SU-DHL-6 (cell line): ENCODE results near the gene PIGZ.

Experiments used
- H2AFZ ChIP-seq: fragments of 200-600 bp; sonication (generic); 2 replicates; pipeline ENCODE4 v1.6.1; 2014; ENCODE audit warnings: low read depth, mild to moderate bottlenecking, moderate library complexity, mixed read lengths, antibody characterized with exemption, low read length; ENCODE audit not compliant: severe bottlenecking
- H3F3A ChIP-seq: fragments of 200-600 bp; shearing (Covaris generic); 2 replicates; pipeline ENCODE4 v1.6.0; 2016; ENCODE audit warnings: antibody characterized with exemption, mild to moderate bottlenecking; ENCODE audit not compliant: insufficient read depth
- H3K27ac ChIP-seq: fragments of 200-600 bp; sonication (generic); 2 replicates; pipeline ENCODE4 v1.5.1; 2016; ENCODE audit warnings: low read depth, mild to moderate bottlenecking, low read length, moderate library complexity, mixed read lengths
- H3K27me3 ChIP-seq: fragments of 200-600 bp; sonication (generic), shearing (Covaris generic); 2 replicates; pipeline ENCODE4 v1.6.0; 2014; ENCODE audit warnings: mild to moderate bottlenecking, low read length
- H3K36me3 ChIP-seq: fragments of 200-600 bp; sonication (generic); 2 replicates; pipeline ENCODE4 v1.6.1; 2014; ENCODE audit warnings: mild to moderate bottlenecking, low read length, mixed read lengths
- H3K4me2 ChIP-seq: fragments of 300-600, 200-600 bp; shearing (Covaris generic), sonication (generic); 2 replicates; pipeline ENCODE4 v1.6.0; 2014; ENCODE audit warnings: low read length, low read depth, mild to moderate bottlenecking; ENCODE audit not compliant: poor library complexity, severe bottlenecking
- H3K4me3 ChIP-seq: fragments of 200-600 bp; sonication (generic); 2 replicates; pipeline ENCODE4 v1.5.1; 2014; ENCODE audit warnings: antibody characterized with exemption, low read length, mild to moderate bottlenecking, mixed read lengths; ENCODE audit not compliant: insufficient read depth, poor library complexity, severe bottlenecking
- H3K79me2 ChIP-seq: fragments of 200-600 bp; sonication (generic); 2 replicates; pipeline ENCODE4 v1.6.1; 2014; ENCODE audit warnings: mild to moderate bottlenecking, low read length, moderate library complexity; ENCODE audit not compliant: insufficient read depth
- H3K9ac ChIP-seq: fragments of 200-600 bp; sonication (generic); 2 replicates; pipeline ENCODE4 v1.7.0; 2014; ENCODE audit warnings: mild to moderate bottlenecking, low read length
- H3K9me2 ChIP-seq: fragments of 200-600 bp; sonication (generic); replicated peaks from 2 replicates; pipeline ENCODE4 v1.6.1; 2014; ENCODE audit warnings: low read length; ENCODE audit not compliant: insufficient read depth
- H3K9me3 ChIP-seq: fragments of 200-600 bp; sonication (generic); 2 replicates; pipeline ENCODE4 v1.6.1; 2014; ENCODE audit warnings: low read length, mixed read lengths; ENCODE audit not compliant: insufficient read depth
- H4K20me1 ChIP-seq: fragments of 200-600 bp; sonication (generic); 2 replicates; pipeline ENCODE4 v1.6.1; 2014; ENCODE audit warnings: low read depth, mild to moderate bottlenecking, antibody characterized with exemption, low read length, moderate library complexity, mixed read lengths
- EZH2phosphoT487 ChIP-seq: fragments of 200-600 bp; sonication (generic), shearing (Covaris generic); conservative IDR thresholded peaks from 2 replicates; pipeline ENCODE4 v1.6.1; 2018; ENCODE audit warnings: mild to moderate bottlenecking, antibody characterized with exemption, low read length, moderate library complexity, mixed read lengths
- TF ChIP-seq, protein P1 (sequence below): fragments of 200-600 bp; sonication (generic); IDR thresholded peaks from one replicate; pipeline ENCODE4 v1.5.1; 2017; ENCODE audit warnings: antibody characterized with exemption, mild to moderate bottlenecking, low read length, moderate library complexity; ENCODE audit not compliant: insufficient read depth, poor library complexity, severe bottlenecking

Gene PIGZ

DNA sequence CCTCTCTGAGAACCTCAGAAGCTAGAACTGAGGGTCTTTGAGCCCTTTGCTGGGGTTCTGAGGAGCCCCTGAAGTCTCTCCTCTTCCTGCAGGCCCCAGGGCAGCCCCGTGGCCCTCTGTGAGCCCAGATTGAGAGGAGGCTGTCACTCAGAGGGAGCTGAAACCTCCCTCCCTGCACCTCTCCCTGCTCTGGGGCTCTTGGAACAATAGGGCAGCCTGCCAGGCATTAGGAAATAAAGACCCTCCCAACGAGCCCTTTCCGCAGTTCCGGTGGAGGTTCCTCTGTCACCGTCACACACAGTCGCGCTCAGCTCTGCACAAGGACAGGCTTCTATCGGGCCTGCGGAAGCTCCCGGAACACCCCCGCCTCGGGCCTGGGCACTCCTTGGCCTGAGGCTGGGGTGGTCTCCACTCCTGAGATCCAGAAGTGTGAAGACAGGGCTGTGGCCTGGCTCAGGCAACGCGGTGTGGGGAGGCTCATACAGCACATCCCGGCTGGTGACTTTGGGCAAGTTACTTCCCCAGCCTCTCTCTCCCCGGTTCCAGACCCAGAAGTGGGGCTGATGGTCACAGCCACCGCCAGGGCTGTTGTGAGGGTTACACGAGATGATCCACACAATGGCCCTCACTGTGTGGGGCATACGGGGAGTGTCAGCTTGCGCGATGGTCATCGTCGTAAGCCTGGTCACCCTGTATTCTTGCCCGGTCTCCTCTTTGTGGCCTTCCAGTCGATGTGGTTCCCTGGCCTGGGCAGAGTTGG, 43.3 kb upstream of the PIGZ start:
- H2AFZ ChIP-seq: no peak overlapping the region
- H3K9ac ChIP-seq: no peak overlapping the region
- H3K4me2 ChIP-seq: no peak overlapping the region

DNA sequence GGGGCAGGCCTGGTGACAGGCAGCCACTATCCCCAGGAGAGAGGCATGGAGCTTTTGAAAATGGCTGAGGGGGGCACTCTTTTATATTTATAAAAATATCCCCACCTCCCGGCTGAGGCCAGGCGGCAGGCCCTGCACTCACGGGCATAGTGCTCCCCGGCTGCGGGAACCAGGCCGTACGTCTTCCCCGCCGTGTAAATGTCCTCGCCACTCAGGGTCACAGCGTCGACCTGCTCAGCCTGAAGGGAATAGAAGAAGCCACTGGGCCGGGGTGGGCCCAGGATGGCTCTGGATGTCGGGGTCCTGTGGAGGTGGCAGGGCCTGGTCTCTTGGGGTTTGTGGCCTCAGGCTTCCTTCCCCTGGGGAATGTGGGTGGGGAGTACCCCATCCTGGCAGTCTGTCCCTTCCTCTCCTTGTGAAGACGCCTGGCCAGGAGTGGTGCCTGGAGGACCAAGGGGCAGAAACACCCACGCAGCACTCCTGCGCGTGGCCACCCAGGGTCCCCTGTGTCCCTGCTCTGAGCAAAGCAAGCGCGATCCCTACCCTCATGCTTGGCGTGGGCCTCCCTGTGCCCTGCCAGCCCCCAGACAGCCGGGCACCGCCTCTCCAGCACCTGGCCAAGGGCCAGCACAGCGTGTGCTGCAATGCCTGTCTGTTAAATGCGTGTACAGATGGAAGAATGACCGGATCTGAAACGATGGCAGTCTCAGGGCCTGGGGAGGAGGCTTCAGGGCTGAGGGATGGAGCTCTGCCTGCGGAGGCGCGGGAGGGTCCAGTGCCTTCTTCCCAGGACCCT, 42.1 kb upstream of the PIGZ start:
- H3K9me3 ChIP-seq: no peaks in the 10 kb centered on the region
- H3K79me2 ChIP-seq: no peaks in the 10 kb centered on the region
- no peaks in the 10 kb centered on the region for H3F3A ChIP-seq
- TF ChIP-seq, protein P1, sequence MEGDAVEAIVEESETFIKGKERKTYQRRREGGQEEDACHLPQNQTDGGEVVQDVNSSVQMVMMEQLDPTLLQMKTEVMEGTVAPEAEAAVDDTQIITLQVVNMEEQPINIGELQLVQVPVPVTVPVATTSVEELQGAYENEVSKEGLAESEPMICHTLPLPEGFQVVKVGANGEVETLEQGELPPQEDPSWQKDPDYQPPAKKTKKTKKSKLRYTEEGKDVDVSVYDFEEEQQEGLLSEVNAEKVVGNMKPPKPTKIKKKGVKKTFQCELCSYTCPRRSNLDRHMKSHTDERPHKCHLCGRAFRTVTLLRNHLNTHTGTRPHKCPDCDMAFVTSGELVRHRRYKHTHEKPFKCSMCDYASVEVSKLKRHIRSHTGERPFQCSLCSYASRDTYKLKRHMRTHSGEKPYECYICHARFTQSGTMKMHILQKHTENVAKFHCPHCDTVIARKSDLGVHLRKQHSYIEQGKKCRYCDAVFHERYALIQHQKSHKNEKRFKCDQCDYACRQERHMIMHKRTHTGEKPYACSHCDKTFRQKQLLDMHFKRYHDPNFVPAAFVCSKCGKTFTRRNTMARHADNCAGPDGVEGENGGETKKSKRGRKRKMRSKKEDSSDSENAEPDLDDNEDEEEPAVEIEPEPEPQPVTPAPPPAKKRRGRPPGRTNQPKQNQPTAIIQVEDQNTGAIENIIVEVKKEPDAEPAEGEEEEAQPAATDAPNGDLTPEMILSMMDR: no peak
- no peak for TF ChIP-seq EZH2phosphoT487
- no peak overlapping the region for H3K4me2 ChIP-seq
- H2AFZ ChIP-seq: no peak overlapping the region
- H3K36me3 ChIP-seq: no peaks in the 10 kb centered on the region
- no peaks in the 10 kb centered on the region for H3K9me2 ChIP-seq
- no peaks in the 10 kb centered on the region for H3K27me3 ChIP-seq
- no peak overlapping the region for H3K4me3 ChIP-seq
- H3K9ac ChIP-seq: no peak overlapping the region
- no peak overlapping the region for H3K27ac ChIP-seq
- no peaks in the 10 kb centered on the region for H4K20me1 ChIP-seq

More for the DNA sequence above, 43.3 kb upstream of the PIGZ start:
- no peak for TF ChIP-seq EZH2phosphoT487
- TF ChIP-seq, protein P1: no peak
- Histone ChIP-seq H3F3A (no peaks in the 10 kb centered on the region), H3K9me3 (no peaks in the 10 kb centered on the region), H3K27me3 (no peaks in the 10 kb centered on the region), H3K9me2 (no peaks in the 10 kb centered on the region), H3K36me3 (no peaks in the 10 kb centered on the region), H3K4me3 (no peak overlapping the region), H4K20me1 (no peaks in the 10 kb centered on the region), H3K27ac (no peak overlapping the region), H3K79me2 (no peaks in the 10 kb centered on the region)

DNA sequence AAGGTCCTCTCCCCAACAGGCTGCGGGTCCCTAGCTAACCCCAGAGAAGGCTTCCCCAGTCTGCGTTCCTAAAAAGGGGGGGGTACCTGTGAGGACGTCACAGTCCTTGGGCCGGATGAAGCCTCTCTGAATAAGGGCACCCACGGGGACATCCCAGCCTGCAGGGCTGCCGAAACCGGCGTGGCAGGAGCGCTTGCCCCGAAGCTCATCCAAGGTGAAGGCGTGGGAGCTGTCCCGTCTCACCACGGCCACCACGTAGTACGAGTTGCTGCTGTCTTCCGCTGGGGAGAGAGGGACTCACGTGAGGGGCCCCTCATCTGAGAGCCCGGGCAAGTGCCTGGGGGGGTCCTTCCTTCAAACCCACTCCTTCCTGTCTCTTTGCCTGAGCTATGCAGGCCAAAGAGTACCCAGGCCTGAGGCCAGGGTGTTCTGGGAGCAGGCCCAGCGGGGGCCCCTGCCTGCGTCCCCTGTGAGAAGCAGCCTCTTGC, 40.9 kb upstream of the PIGZ start:
- H3K27ac ChIP-seq: no peak overlapping the region
- no peaks in the 10 kb centered on the region for H3F3A ChIP-seq
- no peak for TF ChIP-seq EZH2phosphoT487
- TF ChIP-seq, protein P1: no peak
- no peaks in the 10 kb centered on the region for H3K9me2 ChIP-seq
- no peaks in the 10 kb centered on the region for H3K9me3 ChIP-seq
- H3K79me2 ChIP-seq: no peaks in the 10 kb centered on the region
- no peaks in the 10 kb centered on the region for H4K20me1 ChIP-seq
- no peak overlapping the region for H3K9ac ChIP-seq
- H3K4me3 ChIP-seq: no peak overlapping the region
- H3K4me2 ChIP-seq: no peak overlapping the region
- no peak overlapping the region for H2AFZ ChIP-seq
- H3K27me3 ChIP-seq: no peaks in the 10 kb centered on the region
- H3K36me3 ChIP-seq: no peaks in the 10 kb centered on the region
